Neural cell (in vitro differentiated cells): ENCODE measurements around the gene ARF1. TPM values are rescaled to one million over a fixed set of nuclear protein-coding genes. Genes with fewer than 3 reads are reported as not detected.

ENCODE experiments used
- H2AFZ ChIP-seq: fragments of 200-600, 300-800 bp; sonication (generic), shearing (Covaris generic); 2 replicates; pipeline ENCODE4 v1.6.0; 2014; ENCODE audit warnings: low read depth, mild to moderate bottlenecking, antibody characterized with exemption, low read length, moderate library complexity
- H3F3A ChIP-seq: fragments of 200-600 bp; shearing (Covaris generic); 2 replicates; pipeline ENCODE4 v1.6.1; 2016; ENCODE audit warnings: mild to moderate bottlenecking, moderate library complexity, mixed read lengths, antibody characterized with exemption, low read length; ENCODE audit not compliant: insufficient read depth, poor library complexity, severe bottlenecking
- H3K27ac ChIP-seq: fragments of 200-600, 300-800 bp; sonication (generic), shearing (Covaris generic); 2 replicates; pipeline ENCODE4 v1.5.1; 2014; ENCODE audit warnings: mild to moderate bottlenecking, low read length, moderate library complexity
- H3K27me3 ChIP-seq: fragments of 300-800, 200-600 bp; sonication (generic), shearing (Covaris generic); 2 replicates; pipeline ENCODE4 v1.6.0; 2014; ENCODE audit warnings: mild to moderate bottlenecking, low read depth, low read length, moderate library complexity; ENCODE audit not compliant: insufficient read depth
- H3K36me3 ChIP-seq: fragments of 300-800, 200-600 bp; sonication (generic), shearing (Covaris generic); 2 replicates; pipeline ENCODE4 v1.5.1; 2014; ENCODE audit warnings: mild to moderate bottlenecking, antibody characterized with exemption, low read length, moderate library complexity; ENCODE audit not compliant: insufficient read depth
- H3K4me2 ChIP-seq: fragments of 300-800, 200-600 bp; sonication (generic), shearing (Covaris generic); 2 replicates; pipeline ENCODE4 v1.6.0; 2014; ENCODE audit warnings: mild to moderate bottlenecking, low read length
- H3K4me3 ChIP-seq: fragments of 300-800, 200-600 bp; sonication (generic), shearing (Covaris generic); 2 replicates; pipeline ENCODE4 v1.5.1; 2014; ENCODE audit warnings: mild to moderate bottlenecking, low read length, moderate library complexity
- H3K79me2 ChIP-seq: fragments of 200-600 bp; shearing (Covaris generic); replicated peaks from 2 replicates; pipeline ENCODE4 v1.6.0; 2014; ENCODE audit warnings: mild to moderate bottlenecking, low read length, moderate library complexity; ENCODE audit not compliant: insufficient read depth
- H3K9ac ChIP-seq: fragments of 300-800, 200-600 bp; sonication (generic), shearing (Covaris generic); 2 replicates; pipeline ENCODE4 v1.6.1; 2016; ENCODE audit warnings: mild to moderate bottlenecking, low read length, mixed read lengths
- H3K9me2 ChIP-seq: fragments of 200-600 bp; shearing (Covaris generic); 2 replicates; pipeline ENCODE4 v1.6.1; 2016; ENCODE audit warnings: mild to moderate bottlenecking, low read length, mixed read lengths; ENCODE audit not compliant: insufficient read depth
- H3K9me3 ChIP-seq: fragments of 200-600, 300-800 bp; sonication (generic), shearing (Covaris generic); 2 replicates; pipeline ENCODE4 v1.6.1; 2016; ENCODE audit warnings: mild to moderate bottlenecking, mixed run types, low read length, moderate library complexity, mixed read lengths
- H4K20me1 ChIP-seq: fragments of 200-600 bp; shearing (Covaris generic); 2 replicates; pipeline ENCODE4 v1.6.1; 2016; ENCODE audit warnings: mild to moderate bottlenecking, mixed run types; ENCODE audit not compliant: insufficient read depth
- EP300 ChIP-seq: fragments of 450-650 bp; conservative IDR thresholded peaks from 2 replicates; pipeline ENCODE4 v1.6.1; 2014; ENCODE audit warnings: antibody characterized with exemption, mild to moderate bottlenecking, moderate library complexity; ENCODE audit not compliant: poor library complexity, severe bottlenecking
- EZH2 ChIP-seq: fragments of 200-600, 300-800 bp; shearing (Covaris generic), sonication (generic); IDR thresholded peaks from 2 replicates; pipeline ENCODE4 v1.6.1; 2014; ENCODE audit warnings: antibody characterized with exemption, low read length, borderline replicate concordance, mild to moderate bottlenecking; ENCODE audit not compliant: insufficient read depth, poor library complexity, severe bottlenecking
- MXI1 ChIP-seq: fragments of 450-650 bp; conservative IDR thresholded peaks from 2 replicates; pipeline ENCODE4 v1.6.1; 2014; ENCODE audit warnings: antibody characterized with exemption, mild to moderate bottlenecking; ENCODE audit not compliant: poor library complexity, severe bottlenecking
- POLR2AphosphoS5 ChIP-seq: IDR thresholded peaks from 2 replicates; pipeline ENCODE4 v1.6.1; 2012
- RAD21 ChIP-seq: fragments of 450-650 bp; conservative IDR thresholded peaks from 2 replicates; pipeline ENCODE4 v1.6.1; 2014; ENCODE audit warnings: antibody characterized with exemption, mild to moderate bottlenecking, moderate library complexity
- REST ChIP-seq: IDR thresholded peaks from 2 replicates; pipeline ENCODE4 v1.6.1; 2012; ENCODE audit warnings: borderline replicate concordance
- SMC3 ChIP-seq: fragments of 450-650 bp; conservative IDR thresholded peaks from 2 replicates; pipeline ENCODE4 v1.6.1; 2014; ENCODE audit warnings: antibody characterized with exemption, mild to moderate bottlenecking, moderate library complexity; ENCODE audit not compliant: poor library complexity
- TAF1 ChIP-seq: IDR thresholded peaks from 2 replicates; pipeline ENCODE4 v1.6.1; 2012; ENCODE audit warnings: low read depth
- polyA plus RNA-seq: library from polyadenylated mRNA; depleted of rRNA; stranded (reverse); fragments of >200 nt; gene quantifications from 2 replicates; pipeline ENCODE4 v1.2.3, GENCODE V29; 2014
- TF ChIP-seq, protein P1 (sequence below): fragments of 450-650 bp; IDR thresholded peaks from 2 replicates; pipeline ENCODE4 v1.5.1; 2014; ENCODE audit warnings: antibody characterized with exemption, mild to moderate bottlenecking, moderate library complexity; ENCODE audit not compliant: poor library complexity, severe bottlenecking

ARF1 gene
- polyA plus RNA-seq, 1 donor from 2014 or later: 168 TPM

GRCh38 chr1:228076796-228077430, 5.6 kb upstream of the ARF1 start:
- Histone ChIP-seq H3K4me2 (no peak overlapping the region), H2AFZ (no peak overlapping the region), H3K9me3 (no peaks in the 10 kb centered on the region), H3F3A (no peaks in the 10 kb centered on the region), H3K27ac (no peak overlapping the region), H3K27me3 (peaks cover 3% of the 10 kb centered on the region), H4K20me1 (no peaks in the 10 kb centered on the region), H3K9me2 (no peaks in the 10 kb centered on the region), H3K36me3 (no peaks in the 10 kb centered on the region), H3K9ac (no peak overlapping the region), H3K79me2 (no peaks in the 10 kb centered on the region), H3K4me3 (no peak overlapping the region)
- TF ChIP-seq RAD21: no peak
- TF ChIP-seq MXI1: no peak
- no peak for TF ChIP-seq REST
- TF ChIP-seq SMC3: no peak
- TF ChIP-seq EP300: no peak
- TF ChIP-seq TAF1: no peak
- no peak for TF ChIP-seq EZH2
- TF ChIP-seq, protein P1, sequence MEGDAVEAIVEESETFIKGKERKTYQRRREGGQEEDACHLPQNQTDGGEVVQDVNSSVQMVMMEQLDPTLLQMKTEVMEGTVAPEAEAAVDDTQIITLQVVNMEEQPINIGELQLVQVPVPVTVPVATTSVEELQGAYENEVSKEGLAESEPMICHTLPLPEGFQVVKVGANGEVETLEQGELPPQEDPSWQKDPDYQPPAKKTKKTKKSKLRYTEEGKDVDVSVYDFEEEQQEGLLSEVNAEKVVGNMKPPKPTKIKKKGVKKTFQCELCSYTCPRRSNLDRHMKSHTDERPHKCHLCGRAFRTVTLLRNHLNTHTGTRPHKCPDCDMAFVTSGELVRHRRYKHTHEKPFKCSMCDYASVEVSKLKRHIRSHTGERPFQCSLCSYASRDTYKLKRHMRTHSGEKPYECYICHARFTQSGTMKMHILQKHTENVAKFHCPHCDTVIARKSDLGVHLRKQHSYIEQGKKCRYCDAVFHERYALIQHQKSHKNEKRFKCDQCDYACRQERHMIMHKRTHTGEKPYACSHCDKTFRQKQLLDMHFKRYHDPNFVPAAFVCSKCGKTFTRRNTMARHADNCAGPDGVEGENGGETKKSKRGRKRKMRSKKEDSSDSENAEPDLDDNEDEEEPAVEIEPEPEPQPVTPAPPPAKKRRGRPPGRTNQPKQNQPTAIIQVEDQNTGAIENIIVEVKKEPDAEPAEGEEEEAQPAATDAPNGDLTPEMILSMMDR: no peak
- TF ChIP-seq POLR2AphosphoS5: no peak

DNA sequence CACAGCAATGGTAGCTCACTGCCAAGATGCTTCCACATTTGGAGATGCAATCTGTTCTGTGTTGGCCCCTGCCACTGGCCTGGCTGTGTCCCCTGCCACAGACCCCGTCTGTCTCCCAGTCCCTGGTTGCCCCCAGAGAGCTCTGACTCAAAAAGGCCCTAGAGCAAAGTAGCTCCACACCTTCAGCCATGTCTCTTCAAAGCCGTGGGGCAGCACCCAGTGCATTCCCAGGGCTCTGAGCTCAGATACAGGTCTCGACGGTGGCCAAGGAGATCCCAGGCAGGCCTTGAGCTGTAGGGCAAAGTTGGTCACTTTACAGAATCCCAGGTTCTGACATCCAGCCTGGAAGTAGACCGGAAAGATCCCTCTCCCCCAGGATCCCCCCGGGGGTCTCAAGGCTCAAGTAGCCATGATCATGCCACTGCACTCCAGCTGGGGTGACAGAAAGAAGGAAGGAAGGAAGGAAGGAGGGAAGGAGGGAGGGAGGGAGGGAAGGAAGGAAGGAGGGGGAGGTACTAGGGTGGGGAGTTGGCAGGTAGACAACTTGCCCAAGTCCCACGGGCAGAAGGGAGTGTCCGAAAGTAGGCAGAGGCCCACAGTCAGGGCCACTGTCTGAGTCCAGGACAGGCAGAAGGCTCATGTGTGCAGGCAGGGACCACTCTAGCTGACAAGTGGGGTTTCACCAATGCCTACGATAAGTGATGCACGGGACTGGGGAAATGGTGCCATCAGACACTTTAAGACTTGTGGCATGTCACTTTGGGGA, 4.8 kb upstream of the ARF1 start:
- Histone ChIP-seq H3K27ac (no peak overlapping the region), H3K9me3 (no peaks in the 10 kb centered on the region), H2AFZ (no peak overlapping the region), H3K36me3 (no peaks in the 10 kb centered on the region), H3K27me3 (no peaks in the 10 kb centered on the region), H3K4me3 (no peak overlapping the region), H3F3A (no peaks in the 10 kb centered on the region), H4K20me1 (no peaks in the 10 kb centered on the region), H3K9ac (no peak overlapping the region), H3K4me2 (no peak overlapping the region), H3K79me2 (no peaks in the 10 kb centered on the region), H3K9me2 (no peaks in the 10 kb centered on the region)
- no peak for TF ChIP-seq EP300
- no peak for TF ChIP-seq MXI1
- TF ChIP-seq REST: no peak
- TF ChIP-seq TAF1: no peak
- TF ChIP-seq, protein P1: no peak
- no peak for TF ChIP-seq RAD21
- no peak for TF ChIP-seq EZH2
- TF ChIP-seq POLR2AphosphoS5: no peak
- no peak for TF ChIP-seq SMC3
